Mucosa of descending colon (tissue), 3 donors: Measurements from ENCODE around the gene GALNT5. TPM values are rescaled to one million over a fixed set of nuclear protein-coding genes. Genes with fewer than 3 reads are reported as not detected.
"Not testable (repeated sequence)": the region's sequence is repeated elsewhere in the genome, so short reads cannot be mapped to it uniquely, and the experiment has no call there.

Experiments used
- ATAC-seq: fragments of 200-7000 bp; cut with Tn5 transposase; one replicate; pipeline ENCODE4 v1.9.1; 2020; ENCODE audit warnings: mild to moderate bottlenecking, moderate library complexity
- DNase-seq, 3 donors: peaks; one replicate each; pipeline ENCODE4 v3.0.0-alpha.2; 2020
- H3K36me3 ChIP-seq: fragments of 200-600 bp; one replicate; pipeline ENCODE4 v1.8.0; 2021; ENCODE audit warnings: low read depth, mild to moderate bottlenecking
- H3K4me1 ChIP-seq: fragments of 200-600 bp; one replicate; pipeline ENCODE4 v1.8.0; 2021; ENCODE audit warnings: low read depth, mild to moderate bottlenecking
- H3K4me3 ChIP-seq: fragments of 200-600 bp; one replicate; pipeline ENCODE4 v1.8.0; 2021; ENCODE audit warnings: mild to moderate bottlenecking
- H3K9me3 ChIP-seq: fragments of 200-600 bp; one replicate; pipeline ENCODE4 v1.8.0; 2021; ENCODE audit warnings: mild to moderate bottlenecking
- CTCF ChIP-seq: fragments of 200-600 bp; IDR thresholded peaks from one replicate; pipeline ENCODE4 v1.8.0; 2022; ENCODE audit warnings: antibody characterized with exemption, mild to moderate bottlenecking
- intact Hi-C, 2 donors: fragments of 100-400 bp; cut with DNase I in 1 of 2; cut with micrococcal nuclease in 1 of 2; formaldehyde crosslinking; loops; one replicate each; pipeline versions ENCODE4 v1.11.0 to v1.11.1; 2022; cut with DNase I, micrococcal nuclease
- total RNA-seq, 3 donors: library from RNA; stranded (reverse); fragmentation: NEBNext Ultra II Directional in 2 of 3; extraction: Animal tissue kit (Norgen Biotek cat#: 25700) in 2 of 3; gene quantifications; one replicate each; pipeline versions ENCODE4 v1.2.1 to v1.2.4, GENCODE V29; 2021 to 2023
- donor health status: DM: no; HTN: no; CAD: no; lungs with moderate emphysema.
- donor health status: DM: no; HTN: no; CAD: no.
- donor health status: DM: no; HTN: yes; CAD: no.

The GALNT5 gene
- total RNA-seq, 3 donors from 2014 or later = 16.5 to 46.1 (median 45.5) TPM

GRCh38 chr2:157264099-157264498 is 6.6 kb downstream of the GALNT5 start:
- intact Hi-C loops = no loop called here
- Histone ChIP-seq H3K9me3 (no peaks in the 10 kb centered on the region), H3K4me3 (no peak overlapping the region), H3K4me1 (peaks cover 10% of the 10 kb centered on the region), H3K36me3 (no peaks in the 10 kb centered on the region)
- TF ChIP-seq CTCF = no peak
- DNase-seq = no peak
- no peak for ATAC-seq

DNA sequence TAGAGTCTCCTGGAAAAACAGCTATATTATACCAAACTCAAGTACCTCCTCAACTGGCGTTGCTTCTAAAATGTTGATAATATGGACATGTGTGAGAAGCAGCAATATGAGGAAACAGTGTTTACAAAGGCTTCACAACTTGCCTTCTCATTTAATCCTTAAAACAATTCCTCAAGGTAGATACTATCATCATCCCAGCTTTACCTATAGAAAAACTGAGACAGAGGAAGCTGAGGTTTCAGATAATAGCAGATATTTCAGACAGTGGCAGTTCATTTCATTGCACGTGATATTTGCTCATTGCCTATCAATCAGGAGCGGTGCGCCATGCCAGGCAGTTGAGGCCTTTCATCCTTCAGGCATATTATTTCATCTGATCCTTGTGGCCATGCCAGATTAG is 8.3 kb downstream of the GALNT5 start:
- ATAC-seq (no peak), DNase-seq (no peak)
- Histone ChIP-seq H3K9me3 (no peaks in the 10 kb centered on the region), H3K4me1 (peaks cover 5% of the 10 kb centered on the region), H3K36me3 (no peaks in the 10 kb centered on the region), H3K4me3 (no peak overlapping the region)
- intact Hi-C loops = no loop called here
- TF ChIP-seq CTCF = no peak

DNA sequence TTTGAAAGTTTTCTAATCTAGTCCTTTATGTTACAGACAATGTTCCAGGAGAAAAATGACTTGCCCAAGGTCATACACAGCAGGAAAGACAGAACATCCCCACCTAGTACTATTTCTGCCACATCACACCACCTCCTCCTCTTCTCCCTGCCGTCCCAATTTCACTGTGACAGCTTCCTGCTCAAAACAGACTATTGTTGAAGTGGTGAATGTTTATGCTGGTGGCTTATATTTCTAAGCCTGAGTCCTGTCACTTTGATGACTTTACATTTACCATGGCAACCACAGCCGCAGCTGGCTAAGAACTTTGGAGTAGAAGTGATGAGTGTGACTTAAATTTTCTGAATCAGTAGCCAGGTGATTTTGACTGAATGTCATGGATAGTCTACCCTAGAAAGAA is 10.0 kb downstream of the GALNT5 start:
- intact Hi-C loops = no loop called here
- no peaks in the 10 kb centered on the region for H3K9me3 ChIP-seq
- no peak for DNase-seq
- no peak for TF ChIP-seq CTCF
- H3K4me1 ChIP-seq = peaks cover 2% of the 10 kb centered on the region
- no peak for ATAC-seq
- no peaks in the 10 kb centered on the region for H3K36me3 ChIP-seq
- no peak overlapping the region for H3K4me3 ChIP-seq

GRCh38 chr2:157269060-157269459 is 11.6 kb downstream of the GALNT5 start:
- H3K4me1 ChIP-seq = no peaks in the 10 kb centered on the region
- no peaks in the 10 kb centered on the region for H3K9me3 ChIP-seq
- no peak for DNase-seq
- intact Hi-C loops = no loop called here
- H3K4me3 ChIP-seq = no peak overlapping the region
- no peak for TF ChIP-seq CTCF
- H3K36me3 ChIP-seq = no peaks in the 10 kb centered on the region
- no peak for ATAC-seq

GRCh38 chr2:157269922-157270321 is 12.4 kb downstream of the GALNT5 start:
- Histone ChIP-seq H3K9me3 (no peaks in the 10 kb centered on the region), H3K4me3 (no peak overlapping the region), H3K4me1 (no peaks in the 10 kb centered on the region), H3K36me3 (no peaks in the 10 kb centered on the region)
- DNase-seq (no peak), ATAC-seq (no peak)
- intact Hi-C loops = no loop called here
- TF ChIP-seq CTCF = no peak

DNA sequence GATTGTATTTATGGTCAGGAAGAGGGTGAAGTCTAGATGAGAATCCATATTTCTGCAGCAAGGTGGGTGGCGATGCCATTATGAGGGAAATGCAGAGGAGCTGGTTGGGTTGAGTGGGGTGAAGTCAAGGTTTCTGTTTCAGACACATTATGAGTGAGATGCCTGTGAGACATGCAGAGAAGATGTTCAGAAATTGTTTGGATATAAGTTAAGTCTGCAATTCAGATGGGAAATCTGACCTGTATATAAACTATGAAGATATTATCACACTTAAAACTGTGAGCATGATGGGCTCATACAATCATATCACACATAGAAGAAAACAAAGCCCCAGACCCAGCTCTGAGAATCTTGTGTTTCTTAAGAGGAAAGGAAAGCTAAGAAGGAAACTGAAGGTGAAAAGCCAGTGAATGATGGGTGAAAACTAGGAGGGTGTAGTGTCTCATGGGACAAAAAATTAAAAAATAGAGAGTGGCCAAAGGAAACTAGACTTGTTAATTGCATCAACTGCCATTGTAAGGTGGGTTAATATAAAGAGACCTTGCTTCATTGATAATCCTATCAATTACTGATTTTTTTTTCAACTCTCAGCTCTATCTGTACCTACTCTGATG is 14.2 kb downstream of the GALNT5 start:
- no peak for ATAC-seq
- intact Hi-C loops = no loop called here
- TF ChIP-seq CTCF = no peak
- H3K4me1 ChIP-seq = no peaks in the 10 kb centered on the region
- H3K9me3 ChIP-seq = no peaks in the 10 kb centered on the region
- H3K36me3 ChIP-seq = no peaks in the 10 kb centered on the region
- no peak overlapping the region for H3K4me3 ChIP-seq
- DNase-seq = no peak

GRCh38 chr2:157279311-157279710 is 21.8 kb downstream of the GALNT5 start:
- H3K9me3 ChIP-seq, H3K4me1 ChIP-seq, intact Hi-C loops, H3K36me3 ChIP-seq, H3K4me3 ChIP-seq: not testable (repeated sequence)
- ATAC-seq (peak; percentile 71), DNase-seq (peak; percentile 65 to 77 (median 68))
